ENCODE measurements around the gene OR5D18.
"Not testable (repeated sequence)": the region's sequence is repeated elsewhere in the genome, so short reads cannot be mapped to it uniquely, and the experiment has no call there.

Gene OR5D18

GRCh38 chr11:55819330-55819729 lies at the start of gene OR5D18:
Gene OR5D18 (plus strand): TSS chr11:55819630. CDS start chr11:55819630, 0 bp downstream.
- no peak for DNase-seq

DNA sequence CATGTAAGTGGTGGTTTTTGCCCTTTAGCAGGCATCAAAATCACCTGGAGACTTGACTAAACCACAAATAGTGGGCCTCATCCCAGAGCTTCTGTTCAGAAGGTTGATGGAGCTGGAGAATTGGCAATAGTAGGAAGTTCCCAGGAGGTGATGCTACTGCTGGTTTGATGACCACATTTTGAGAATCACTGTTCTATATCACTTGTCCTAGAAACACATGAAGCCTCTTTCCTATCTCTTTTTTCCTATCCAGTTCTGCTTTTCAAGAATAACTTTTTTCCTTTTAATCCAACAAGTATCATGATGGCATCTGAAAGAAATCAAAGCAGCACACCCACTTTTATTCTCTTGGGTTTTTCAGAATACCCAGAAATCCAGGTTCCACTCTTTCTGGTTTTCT lies 46.3 kb upstream of the OR5D18 start, which contains the start of gene OR5D13:
Gene OR5D13 (plus strand): TSS at position 301 of the 400 bp plus-strand sequence. CDS start 0 bp downstream, at position 301.
- no peak for DNase-seq

GRCh38 chr11:55791606-55792005 lies 27.8 kb upstream of the OR5D18 start:
- no peak for DNase-seq

GRCh38 chr11:55793321-55793720 lies 26.1 kb upstream of the OR5D18 start:
- DNase-seq: no peak

DNA sequence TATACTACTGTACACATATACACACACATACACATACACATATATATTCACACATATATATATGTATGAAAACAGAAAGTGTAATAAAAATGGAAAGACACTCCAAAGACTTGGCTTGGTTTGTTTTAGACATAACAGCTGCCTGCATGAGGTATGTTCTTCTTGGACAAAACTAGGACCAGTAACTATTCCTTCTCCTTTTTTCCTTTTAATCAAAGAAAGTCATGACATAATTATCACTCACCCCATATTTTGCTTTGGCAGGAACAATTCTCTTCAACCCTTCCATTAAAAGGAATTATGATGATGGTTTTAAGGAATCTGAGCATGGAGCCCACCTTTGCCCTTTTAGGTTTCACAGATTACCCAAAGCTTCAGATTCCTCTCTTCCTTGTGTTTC lies 24.2 kb upstream of the OR5D18 start, which contains the start of gene OR5D14:
Gene OR5D14 (plus strand): TSS at position 301 of the 400 bp plus-strand sequence. CDS start 0 bp downstream, at position 301.
- no peak for DNase-seq

DNA sequence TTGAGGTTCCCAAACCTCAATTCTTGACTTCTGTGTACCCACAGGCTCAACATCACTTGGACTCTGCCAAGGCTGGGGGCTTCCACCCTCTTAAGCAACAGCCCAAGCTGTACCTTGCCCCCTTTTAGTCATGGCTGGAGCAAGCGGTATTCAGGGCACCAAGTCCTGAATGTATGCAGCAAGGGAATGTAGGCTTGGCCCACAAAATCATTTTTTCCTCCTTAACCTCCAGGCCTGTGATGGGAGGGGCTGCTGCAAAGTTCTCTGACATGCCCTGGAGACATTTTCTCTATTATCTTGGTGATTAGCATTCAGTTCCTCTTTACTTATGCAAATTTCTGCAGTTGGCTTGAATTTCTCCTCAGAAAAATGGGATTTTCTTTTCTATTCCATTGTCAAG lies 13.2 kb upstream of the OR5D18 start:
- DNase-seq: no peak

DNA sequence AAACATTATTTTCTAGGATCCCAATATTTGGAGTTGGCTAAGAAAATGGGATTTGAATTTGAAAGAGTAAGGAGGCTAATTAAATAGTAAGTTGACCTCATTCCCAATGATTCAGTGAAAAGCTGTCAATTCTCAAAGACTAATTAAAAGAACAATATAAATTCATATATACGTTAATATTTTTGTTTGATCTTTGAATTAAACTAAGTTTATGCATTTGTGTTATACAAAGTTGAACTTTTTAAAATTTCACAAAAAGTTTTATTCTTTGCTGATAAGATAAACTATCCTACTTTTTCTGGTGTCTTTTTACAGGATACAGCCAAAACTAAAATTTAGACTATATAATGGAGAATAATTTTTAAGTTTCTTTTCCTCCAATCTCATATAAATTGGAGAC lies 8.4 kb upstream of the OR5D18 start, which contains the start of gene OR5L1:
Gene OR5L1 (plus strand): TSS at position 301 of the 400 bp plus-strand sequence. CDS start 100 bp downstream, outside the sequence.
- DNase-seq: no peak

DNA sequence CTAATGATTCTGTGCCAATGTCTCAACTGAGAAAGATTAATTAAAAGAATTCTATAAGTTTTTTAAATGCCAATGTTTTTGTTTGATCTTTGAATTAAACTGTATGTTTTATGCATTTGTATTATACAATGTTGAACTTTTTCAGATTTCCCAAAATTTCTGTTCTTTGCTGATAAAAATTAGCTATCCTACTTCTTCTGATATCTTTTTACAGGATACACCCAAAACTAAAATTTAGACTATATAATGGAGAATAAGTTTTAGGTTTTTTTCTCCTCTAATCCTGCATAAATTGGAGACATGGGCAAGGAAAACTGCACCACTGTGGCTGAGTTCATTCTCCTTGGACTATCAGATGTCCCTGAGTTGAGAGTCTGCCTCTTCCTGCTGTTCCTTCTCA lies 7.5 kb downstream of the OR5D18 start, which contains the start of gene OR5L2:
Gene OR5L2 (plus strand): TSS at position 301 of the 400 bp plus-strand sequence. CDS start 0 bp downstream, at position 301.
- DNase-seq: no peak

DNA sequence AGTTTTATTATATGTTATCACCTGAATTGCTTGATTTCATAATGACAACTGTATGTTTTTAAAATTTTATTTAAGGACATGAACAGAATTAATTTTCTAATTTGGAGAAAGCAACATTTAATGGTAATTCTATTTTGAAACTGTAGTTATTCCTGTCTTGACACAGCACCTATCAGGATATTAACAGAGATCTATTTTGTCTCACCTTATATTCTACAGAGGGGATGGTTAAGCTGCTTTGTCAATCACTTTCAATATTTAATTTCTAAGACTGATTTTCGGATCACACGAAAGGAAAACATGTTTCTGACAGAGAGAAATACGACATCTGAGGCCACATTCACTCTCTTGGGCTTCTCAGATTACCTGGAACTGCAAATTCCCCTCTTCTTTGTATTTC lies 19.0 kb downstream of the OR5D18 start, which contains the start of gene OR5D16:
Gene OR5D16 (plus strand): TSS at position 301 of the 400 bp plus-strand sequence. CDS start 0 bp downstream, at position 301.
- DNase-seq: no peak

DNA sequence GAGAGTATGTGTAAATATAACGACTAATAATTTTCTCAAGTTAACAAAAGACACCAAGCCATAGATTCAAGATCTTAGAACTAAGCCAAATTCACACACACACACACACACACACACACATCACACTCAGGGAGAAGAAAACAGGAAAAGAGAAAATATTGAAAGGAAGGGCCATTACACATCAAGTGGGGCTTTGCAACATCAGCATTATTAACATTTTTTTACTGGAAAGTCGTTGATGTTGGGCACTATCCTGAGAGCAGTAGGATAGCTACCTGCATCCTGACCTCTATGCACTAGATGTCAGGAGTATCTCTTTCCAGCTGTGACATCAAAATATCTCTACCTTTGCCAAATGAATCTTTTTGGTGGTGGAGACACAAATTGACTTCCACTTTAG lies 28.0 kb downstream of the OR5D18 start:
- DNase-seq: no peak

DNA sequence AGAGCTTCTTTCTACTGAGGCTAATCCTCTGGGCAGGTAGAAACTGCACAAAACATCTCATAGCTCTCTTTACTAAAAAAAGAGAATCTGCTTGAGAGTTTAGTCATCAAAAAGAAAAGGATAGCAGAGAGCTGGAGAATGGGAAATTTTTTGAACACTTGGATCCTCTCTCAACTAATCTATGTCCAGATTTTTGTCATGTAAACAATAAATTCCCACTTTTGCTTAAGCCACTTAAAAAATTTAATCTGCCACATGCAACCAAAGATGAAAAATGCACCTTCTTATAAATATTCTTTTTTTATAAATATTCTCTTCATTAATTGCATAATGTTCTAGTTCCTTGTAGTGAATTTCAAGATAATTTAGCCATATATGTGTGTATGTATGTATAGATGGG lies 29.6 kb downstream of the OR5D18 start:
- no peak for DNase-seq

DNA sequence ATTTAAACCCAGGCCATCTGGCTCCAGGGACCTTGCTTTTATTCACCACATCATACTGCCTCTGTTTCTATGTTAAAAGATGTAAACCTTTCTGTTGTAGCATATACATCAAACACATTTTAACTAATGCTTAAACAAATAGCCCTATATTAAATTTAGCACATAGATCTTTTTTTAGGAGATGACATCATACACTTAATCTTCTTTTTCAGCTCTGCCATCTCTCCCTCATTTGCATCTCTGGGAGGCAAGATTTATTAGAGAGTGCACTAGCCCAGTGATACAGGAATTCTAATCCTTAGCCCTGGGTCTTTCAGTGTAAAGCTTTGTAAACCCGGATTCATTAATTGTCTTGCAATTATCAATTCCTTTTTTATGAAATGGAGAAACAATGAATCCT lies 32.7 kb downstream of the OR5D18 start:
- no peak for DNase-seq

- DNase-seq: no peak
Measured at GRCh38 chr11:55854704-55855103, 35.3 kb downstream of the OR5D18 start.

DNA sequence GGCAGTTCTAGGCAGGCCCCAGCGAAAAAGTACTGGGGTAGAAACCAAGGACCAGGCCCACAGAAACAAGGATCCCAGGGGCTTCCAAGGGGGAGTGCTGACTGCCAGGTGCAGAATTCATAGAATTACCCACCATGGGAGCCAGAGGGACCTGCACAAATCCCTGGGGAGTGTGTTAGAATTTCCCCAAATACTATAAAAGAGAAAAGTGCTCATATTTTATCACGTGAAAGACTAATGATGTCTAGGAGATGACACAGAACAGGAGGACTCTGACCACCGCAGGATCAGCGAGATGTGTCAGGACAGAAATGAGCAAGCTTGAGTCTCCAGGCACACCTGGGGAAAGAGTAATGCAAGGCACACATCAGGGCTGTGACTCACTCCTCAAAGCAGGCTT lies 47.9 kb downstream of the OR5D18 start:
- not testable (repeated sequence) for DNase-seq
